Measurements from ENCODE around the gene MEGF11. TPM values are rescaled to one million over a fixed set of nuclear protein-coding genes. Genes with fewer than 3 reads are reported as not detected.

Gene MEGF11
- total RNA-seq, 1 experiment from 2014 or later: 2.3 TPM

GRCh38 chr15:66111363-66111762 lies 142.2 kb downstream of the MEGF11 start:
- RAD21 ChIA-PET (ENCODE audit: low non-redundant PET in 1 of 2, low total read pairs in 2 of 2, uncharacterized antibody in 2 of 2, unreplicated experiment in 2 of 2): no interaction called here
- Histone ChIP-seq H3K9me3 (ENCODE audit: control insufficient read depth in 1 of 2, insufficient read depth in 1 of 2, low read depth in 1 of 2, low read length in 2 of 2) (no peaks in the 10 kb centered on the region), H3K4me2 (ENCODE audit: low read length) (no peak overlapping the region), H3K27ac (ENCODE audit: low read depth, low read length) (no peak overlapping the region), H4K20me1 (ENCODE audit: insufficient read depth) (no peaks in the 10 kb centered on the region), H3K9me2 (ENCODE audit: insufficient read depth) (no peaks in the 10 kb centered on the region), H3K9ac (ENCODE audit: low read length) (no peak overlapping the region), H3K4me3 (replicated peaks in 1 of 2; ENCODE audit: low read depth in 1 of 2, low read length in 2 of 2) (no peak overlapping the region), H3K4me1 (ENCODE audit: control insufficient read depth in 1 of 2, insufficient read depth in 2 of 2, low read length in 2 of 2) (no peaks in the 10 kb centered on the region), H3K79me2 (ENCODE audit: insufficient read depth, low read length) (no peaks in the 10 kb centered on the region), H2AFZ (ENCODE audit: low read depth, low read length, poor library complexity, severe bottlenecking) (no peak overlapping the region), H3K36me3 (ENCODE audit: control insufficient read depth in 1 of 2, insufficient read depth in 2 of 2, low read length in 2 of 2) (no peaks in the 10 kb centered on the region), H3K27me3 (ENCODE audit: insufficient read depth, low read length) (peaks cover 13% of the 10 kb centered on the region; the same call in 1 of the 2 replicates)
- DNase-seq (ENCODE audit: low read depth, low spot score) (no peak), ATAC-seq (no peak)
- BruUV-seq (replicated peaks): no TSS peak
- TF ChIP-seq ZFX (IDR thresholded peaks at IDR 0.05): no peak
- no peak for TF ChIP-seq YY1 (IDR thresholded peaks at IDR 0.05; ENCODE audit: extremely low read depth, insufficient replicate concordance, low read depth, low read length)
- no peak for TF ChIP-seq FOSL1 (IDR thresholded peaks at IDR 0.05; ENCODE audit: low read depth)
- no peak for TF ChIP-seq RAD21 (IDR thresholded peaks at IDR 0.05; ENCODE audit: low read depth)
- no peak for TF ChIP-seq EGR1 (IDR thresholded peaks at IDR 0.05; ENCODE audit: low read depth)
- no peak for TF ChIP-seq CBX3 (IDR thresholded peaks at IDR 0.05; ENCODE audit: low read depth)
- TF ChIP-seq, protein P1, sequence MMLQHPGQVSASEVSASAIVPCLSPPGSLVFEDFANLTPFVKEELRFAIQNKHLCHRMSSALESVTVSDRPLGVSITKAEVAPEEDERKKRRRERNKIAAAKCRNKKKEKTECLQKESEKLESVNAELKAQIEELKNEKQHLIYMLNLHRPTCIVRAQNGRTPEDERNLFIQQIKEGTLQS (IDR thresholded peaks at IDR 0.05): no peak
- TF ChIP-seq MAX (IDR thresholded peaks at IDR 0.05): no peak
- no peak for TF ChIP-seq REST (IDR thresholded peaks at IDR 0.05; ENCODE audit: low read depth)
- TF ChIP-seq JUND (IDR thresholded peaks at IDR 0.05): no peak
- no peak for TF ChIP-seq ELF1 (IDR thresholded peaks at IDR 0.05; ENCODE audit: borderline replicate concordance, low read depth)
- TF ChIP-seq POLR2A (IDR thresholded peaks at IDR 0.05; ENCODE audit: borderline replicate concordance, extremely low read depth, insufficient read depth, insufficient read length): no peak
- TF ChIP-seq EZH2 (IDR thresholded peaks at IDR 0.05): no peak
- TF ChIP-seq TCF7L2 (IDR thresholded peaks at IDR 0.05; ENCODE audit: borderline replicate concordance, extremely low read depth, insufficient read depth, insufficient read length): no peak
- TF ChIP-seq SRF (IDR thresholded peaks at IDR 0.05; ENCODE audit: low read depth): no peak
- TF ChIP-seq SP1 (IDR thresholded peaks at IDR 0.05; ENCODE audit: low read depth): no peak
- TF ChIP-seq CEBPB (IDR thresholded peaks at IDR 0.05; ENCODE audit: low read depth): no peak
- no peak for TF ChIP-seq ZBTB33 (IDR thresholded peaks at IDR 0.05; ENCODE audit: extremely low read depth, insufficient replicate concordance, low read length)
- CTCF ChIA-PET: no interaction called here
- intact Hi-C loops (cut with micrococcal nuclease): no loop called here
- POLR2A ChIA-PET: no interaction called here
